22Rv1 (cell line): ENCODE results near the gene FMO3.

Experiments
- ZFX ChIP-seq: fragments of 450-650 bp; IDR thresholded peaks from 2 replicates; pipeline ENCODE4 v1.6.1; 2017; ENCODE audit warnings: antibody characterized with exemption, borderline replicate concordance
- TF ChIP-seq, protein P1 (sequence below): fragments of 450-650 bp; IDR thresholded peaks from 2 replicates; pipeline ENCODE4 v1.5.1; 2017; ENCODE audit warnings: mild to moderate bottlenecking

DNA sequence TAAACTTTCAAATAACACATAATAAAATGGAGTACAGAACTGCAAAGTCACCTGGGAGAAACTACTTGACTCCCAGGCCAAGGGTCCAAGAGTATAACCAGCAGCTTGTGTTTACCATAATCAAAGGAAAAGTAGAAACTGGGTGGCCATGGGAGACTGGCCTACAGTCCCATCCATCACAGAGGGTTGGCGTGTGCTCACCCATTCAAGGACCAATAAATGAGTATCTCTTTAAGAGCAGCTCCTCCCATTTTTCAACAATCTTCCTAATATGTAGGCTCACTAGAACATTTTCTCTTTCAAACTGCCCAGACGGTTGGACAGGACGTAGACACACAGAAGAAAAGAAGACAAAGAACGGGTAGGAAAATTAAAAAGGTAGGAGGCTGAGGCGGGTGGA, at the start of gene FMO3:
- TF ChIP-seq, protein P1, sequence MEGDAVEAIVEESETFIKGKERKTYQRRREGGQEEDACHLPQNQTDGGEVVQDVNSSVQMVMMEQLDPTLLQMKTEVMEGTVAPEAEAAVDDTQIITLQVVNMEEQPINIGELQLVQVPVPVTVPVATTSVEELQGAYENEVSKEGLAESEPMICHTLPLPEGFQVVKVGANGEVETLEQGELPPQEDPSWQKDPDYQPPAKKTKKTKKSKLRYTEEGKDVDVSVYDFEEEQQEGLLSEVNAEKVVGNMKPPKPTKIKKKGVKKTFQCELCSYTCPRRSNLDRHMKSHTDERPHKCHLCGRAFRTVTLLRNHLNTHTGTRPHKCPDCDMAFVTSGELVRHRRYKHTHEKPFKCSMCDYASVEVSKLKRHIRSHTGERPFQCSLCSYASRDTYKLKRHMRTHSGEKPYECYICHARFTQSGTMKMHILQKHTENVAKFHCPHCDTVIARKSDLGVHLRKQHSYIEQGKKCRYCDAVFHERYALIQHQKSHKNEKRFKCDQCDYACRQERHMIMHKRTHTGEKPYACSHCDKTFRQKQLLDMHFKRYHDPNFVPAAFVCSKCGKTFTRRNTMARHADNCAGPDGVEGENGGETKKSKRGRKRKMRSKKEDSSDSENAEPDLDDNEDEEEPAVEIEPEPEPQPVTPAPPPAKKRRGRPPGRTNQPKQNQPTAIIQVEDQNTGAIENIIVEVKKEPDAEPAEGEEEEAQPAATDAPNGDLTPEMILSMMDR, result no peak
- TF ChIP-seq ZFX, result no peak
